ENCODE data around the gene PROSER2.
"Not testable (repeated sequence)": the region's sequence is repeated elsewhere in the genome, so short reads cannot be mapped to it uniquely, and the experiment has no call there.

The PROSER2 gene

GRCh38 chr10:11885437-11886137 lies 62.4 kb downstream of the PROSER2 start:
- DNase-seq (ENCODE audit: low read depth, low spot score), result no peak
- no peak overlapping the region for H3K9ac ChIP-seq (ENCODE audit: insufficient read length, low read depth)
- H3K4me1 ChIP-seq (ENCODE audit: insufficient read depth, insufficient read length), result no peaks in the 10 kb centered on the region
- H3K27me3 ChIP-seq (ENCODE audit: insufficient read depth, insufficient read length), result no peaks in the 10 kb centered on the region
- no peaks in the 10 kb centered on the region for H3K9me3 ChIP-seq (ENCODE audit: insufficient read depth, low read length)
- TF ChIP-seq SUZ12 (IDR thresholded peaks at IDR 0.05; ENCODE audit: extremely low read depth, insufficient read depth, insufficient read length), result no peak
- no peak for TF ChIP-seq ZNF274 (IDR thresholded peaks at IDR 0.05; ENCODE audit: low read depth, low read length)
- no peak for TF ChIP-seq YY1 (IDR thresholded peaks at IDR 0.05; ENCODE audit: insufficient read depth, insufficient read length)
- no peak overlapping the region for H3K4me3 ChIP-seq (ENCODE audit: insufficient read length, low read depth)
- H3K36me3 ChIP-seq (ENCODE audit: insufficient read depth, insufficient read length, low read length), result no peaks in the 10 kb centered on the region

- TF ChIP-seq SUZ12 (IDR thresholded peaks at IDR 0.05; ENCODE audit: extremely low read depth, insufficient read depth, insufficient read length), result no peak
- no peak for TF ChIP-seq ZNF274 (IDR thresholded peaks at IDR 0.05; ENCODE audit: low read depth, low read length)
- no peak for TF ChIP-seq YY1 (IDR thresholded peaks at IDR 0.05; ENCODE audit: insufficient read depth, insufficient read length)
Observed at GRCh38 chr10:11886138-11886474, 63.0 kb downstream of the PROSER2 start.

DNA sequence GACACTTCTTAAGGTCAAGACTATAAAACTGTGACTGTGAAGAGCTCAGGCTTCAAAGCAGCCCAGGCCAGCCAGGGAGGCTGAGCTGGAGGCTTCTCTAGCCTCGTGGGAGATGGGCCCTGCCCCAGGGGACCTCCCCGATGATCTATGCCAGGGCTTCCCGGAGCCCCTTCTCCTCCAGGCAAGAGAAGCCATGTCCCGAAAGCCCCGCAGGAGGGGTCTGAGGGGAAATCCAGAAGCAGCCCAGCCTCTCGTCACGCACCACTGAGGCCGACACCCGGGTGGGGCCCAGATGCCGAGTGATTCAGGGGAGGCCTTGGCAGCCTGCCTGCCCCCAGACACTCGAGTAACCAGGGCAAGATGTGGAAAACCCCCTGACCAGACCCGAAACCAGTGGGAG lies 63.7 kb downstream of the PROSER2 start:
- TF ChIP-seq ZNF274 (IDR thresholded peaks at IDR 0.05; ENCODE audit: low read depth, low read length) (no peak), YY1 (IDR thresholded peaks at IDR 0.05; ENCODE audit: insufficient read depth, insufficient read length) (no peak), SUZ12 (IDR thresholded peaks at IDR 0.05; ENCODE audit: extremely low read depth, insufficient read depth, insufficient read length) (no peak)
- no peak for DNase-seq (ENCODE audit: low read depth, low spot score)
- Histone ChIP-seq H3K36me3 (ENCODE audit: insufficient read depth, insufficient read length, low read length) (no peaks in the 10 kb centered on the region), H3K27me3 (ENCODE audit: insufficient read depth, insufficient read length) (no peaks in the 10 kb centered on the region), H3K4me1 (ENCODE audit: insufficient read depth, insufficient read length) (no peaks in the 10 kb centered on the region), H3K4me3 (ENCODE audit: insufficient read length, low read depth) (no peak overlapping the region), H3K9me3 (ENCODE audit: insufficient read depth, low read length) (no peaks in the 10 kb centered on the region), H3K9ac (ENCODE audit: insufficient read length, low read depth) (no peak overlapping the region)

More at GRCh38 chr10:11886138-11886474, 63.0 kb downstream of the PROSER2 start:
- no peak overlapping the region for H3K9ac ChIP-seq (ENCODE audit: insufficient read length, low read depth)
- DNase-seq (ENCODE audit: low read depth, low spot score), result no peak
- no peaks in the 10 kb centered on the region for H3K27me3 ChIP-seq (ENCODE audit: insufficient read depth, insufficient read length)
- H3K4me3 ChIP-seq (ENCODE audit: insufficient read length, low read depth), result no peak overlapping the region
- H3K4me1 ChIP-seq (ENCODE audit: insufficient read depth, insufficient read length), result no peaks in the 10 kb centered on the region
- H3K9me3 ChIP-seq (ENCODE audit: insufficient read depth, low read length), result no peaks in the 10 kb centered on the region
- no peaks in the 10 kb centered on the region for H3K36me3 ChIP-seq (ENCODE audit: insufficient read depth, insufficient read length, low read length)

DNA sequence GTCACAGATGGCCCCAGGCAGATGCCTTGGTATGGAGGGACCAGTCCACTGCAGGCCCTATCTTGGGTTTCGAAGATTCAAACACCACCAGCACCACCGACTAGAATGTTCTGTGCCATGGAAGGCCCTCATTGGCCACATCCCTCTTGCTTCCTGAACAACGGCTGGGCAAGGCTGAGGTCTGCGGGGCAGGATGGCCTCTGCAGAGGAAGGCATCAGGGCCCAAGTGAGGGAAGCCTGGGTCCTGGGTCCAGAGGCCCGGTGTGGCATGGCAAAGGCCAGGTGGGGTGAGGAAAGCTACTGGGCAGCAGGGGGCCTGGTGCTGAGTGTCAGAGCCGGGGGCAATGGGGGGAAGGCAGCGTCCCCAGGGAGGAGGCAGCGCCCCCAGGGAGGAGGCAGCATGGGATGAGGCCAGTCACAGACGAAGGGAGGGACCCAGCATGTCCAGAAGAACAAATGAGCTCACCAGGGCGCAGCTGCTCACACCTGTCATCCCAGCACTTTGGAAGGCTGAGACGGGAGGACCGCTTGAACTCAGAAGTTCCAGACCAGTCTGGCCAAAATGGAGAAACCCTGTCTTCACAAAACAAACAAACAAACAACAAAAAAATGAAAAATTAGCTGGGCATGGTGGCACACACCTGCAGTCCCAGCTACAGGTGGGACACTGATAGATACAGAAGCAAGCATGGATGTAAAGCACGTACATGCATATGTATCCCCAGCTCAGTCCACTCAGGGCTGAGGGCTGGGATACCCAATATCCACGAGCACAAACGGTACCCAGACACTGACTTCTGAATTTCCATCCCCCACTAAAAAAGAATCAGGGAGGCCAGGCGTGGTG lies 64.4 kb downstream of the PROSER2 start:
- H3K9me3 ChIP-seq (ENCODE audit: insufficient read depth, low read length), result no peaks in the 10 kb centered on the region
- H3K36me3 ChIP-seq (ENCODE audit: insufficient read depth, insufficient read length, low read length), result no peaks in the 10 kb centered on the region
- H3K4me3 ChIP-seq (ENCODE audit: insufficient read length, low read depth), result no peak overlapping the region
- no peaks in the 10 kb centered on the region for H3K4me1 ChIP-seq (ENCODE audit: insufficient read depth, insufficient read length)
- DNase-seq (ENCODE audit: low read depth, low spot score), result no peak
- H3K9ac ChIP-seq (ENCODE audit: insufficient read length, low read depth), result no peak overlapping the region
- no peaks in the 10 kb centered on the region for H3K27me3 ChIP-seq (ENCODE audit: insufficient read depth, insufficient read length)
- TF ChIP-seq ZNF274 (IDR thresholded peaks at IDR 0.05; ENCODE audit: low read depth, low read length) (no peak), SUZ12 (IDR thresholded peaks at IDR 0.05; ENCODE audit: extremely low read depth, insufficient read depth, insufficient read length) (no peak), YY1 (IDR thresholded peaks at IDR 0.05; ENCODE audit: insufficient read depth, insufficient read length) (no peak)

DNA sequence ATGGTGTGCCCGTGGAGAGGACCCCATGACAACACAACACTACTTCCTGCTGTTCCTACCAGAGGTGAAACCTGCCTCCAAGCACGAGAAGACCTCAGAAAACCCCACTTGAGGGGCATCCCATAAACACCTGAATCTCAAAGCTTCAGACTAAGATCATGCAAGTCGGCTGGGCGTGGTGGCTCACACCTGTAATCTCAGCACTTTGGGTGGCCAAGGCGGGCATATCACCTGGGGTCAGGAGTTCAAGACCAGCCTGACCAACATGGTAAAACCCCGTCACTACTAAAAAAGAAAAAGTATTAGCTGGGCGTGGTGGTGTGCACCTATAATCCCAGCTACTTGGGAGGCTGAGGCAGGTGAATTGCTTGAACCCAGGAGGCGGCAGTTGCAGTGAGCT lies 66.1 kb downstream of the PROSER2 start:
- not testable (repeated sequence) for H3K9ac ChIP-seq (ENCODE audit: insufficient read length, low read depth); DNase-seq (ENCODE audit: low read depth, low spot score); H3K27me3 ChIP-seq (ENCODE audit: insufficient read depth, insufficient read length); H3K9me3 ChIP-seq (ENCODE audit: insufficient read depth, low read length); H3K4me3 ChIP-seq (ENCODE audit: insufficient read length, low read depth); H3K36me3 ChIP-seq (ENCODE audit: insufficient read depth, insufficient read length, low read length); H3K4me1 ChIP-seq (ENCODE audit: insufficient read depth, insufficient read length)

DNA sequence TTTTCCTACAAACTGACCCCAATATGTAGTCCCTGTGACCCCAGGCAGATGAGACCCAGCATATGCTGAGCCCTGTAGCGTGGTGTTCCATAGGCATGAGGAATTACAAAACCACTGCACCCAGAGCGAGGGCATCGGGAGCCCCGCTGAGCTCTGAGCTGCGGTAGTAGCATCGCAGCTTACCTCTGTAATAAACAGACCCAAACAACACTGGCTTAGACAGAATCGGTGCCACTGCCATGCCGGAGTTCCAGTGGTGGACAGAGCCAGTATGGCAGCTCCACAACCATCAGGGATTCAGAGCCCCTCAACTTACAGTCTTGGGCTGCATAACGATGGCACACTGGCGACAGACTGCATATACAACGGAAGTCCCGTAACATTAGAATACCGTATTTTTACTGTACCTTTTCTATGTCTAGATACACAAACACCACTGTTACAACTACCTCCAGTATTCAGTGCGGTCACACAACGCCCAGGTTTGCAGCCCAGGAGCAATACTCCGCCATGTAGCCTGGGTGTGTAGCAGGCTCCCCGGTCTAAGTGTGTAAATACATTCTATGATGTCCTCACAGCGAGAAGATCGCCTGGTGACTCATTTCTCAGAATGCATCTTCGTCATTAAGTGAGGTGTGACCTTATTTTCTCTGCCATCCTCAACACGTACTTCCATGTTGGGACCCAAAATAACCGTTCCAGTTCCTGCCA lies 68.8 kb downstream of the PROSER2 start:
- Histone ChIP-seq H3K9ac (ENCODE audit: insufficient read length, low read depth) (no peak overlapping the region), H3K9me3 (ENCODE audit: insufficient read depth, low read length) (no peaks in the 10 kb centered on the region), H3K27me3 (ENCODE audit: insufficient read depth, insufficient read length) (no peaks in the 10 kb centered on the region), H3K4me1 (ENCODE audit: insufficient read depth, insufficient read length) (no peaks in the 10 kb centered on the region), H3K4me3 (ENCODE audit: insufficient read length, low read depth) (no peak overlapping the region), H3K36me3 (ENCODE audit: insufficient read depth, insufficient read length, low read length) (no peaks in the 10 kb centered on the region)
- no peak for DNase-seq (ENCODE audit: low read depth, low spot score)
- TF ChIP-seq ZNF274 (IDR thresholded peaks at IDR 0.05; ENCODE audit: low read depth, low read length) (no peak), SUZ12 (IDR thresholded peaks at IDR 0.05; ENCODE audit: extremely low read depth, insufficient read depth, insufficient read length) (no peak), YY1 (IDR thresholded peaks at IDR 0.05; ENCODE audit: insufficient read depth, insufficient read length) (no peak)

DNA sequence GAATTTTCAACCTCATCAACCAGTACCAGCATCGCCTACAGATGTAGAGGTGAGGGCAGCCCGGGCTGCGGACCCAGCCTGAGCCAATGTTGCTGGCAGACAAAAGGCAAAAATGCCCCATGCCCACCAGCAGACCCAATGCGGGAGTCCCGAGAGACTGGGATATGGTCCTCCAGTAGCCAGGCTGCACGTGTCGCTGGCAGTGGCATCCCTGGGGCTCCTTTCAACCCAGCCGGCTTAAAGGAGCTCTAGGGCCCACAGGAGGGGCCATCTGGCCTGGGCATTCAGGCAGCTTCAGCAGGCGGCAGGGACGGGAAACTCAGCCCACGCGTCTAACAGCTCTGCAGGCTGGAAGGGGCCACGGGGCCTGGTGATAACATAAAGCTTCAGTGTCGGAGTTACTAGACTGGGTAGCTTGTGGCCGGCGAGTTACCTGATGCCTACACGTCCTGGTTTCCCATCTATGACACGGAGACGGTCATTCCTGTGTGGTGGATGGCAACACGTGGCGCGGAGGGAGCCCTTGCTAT lies 70.7 kb downstream of the PROSER2 start:
- no peak for DNase-seq (ENCODE audit: low read depth, low spot score)
- TF ChIP-seq SUZ12 (IDR thresholded peaks at IDR 0.05; ENCODE audit: extremely low read depth, insufficient read depth, insufficient read length) (no peak), ZNF274 (IDR thresholded peaks at IDR 0.05; ENCODE audit: low read depth, low read length) (no peak), YY1 (IDR thresholded peaks at IDR 0.05; ENCODE audit: insufficient read depth, insufficient read length) (no peak)
- no peaks in the 10 kb centered on the region for H3K27me3 ChIP-seq (ENCODE audit: insufficient read depth, insufficient read length)
- no peak overlapping the region for H3K9ac ChIP-seq (ENCODE audit: insufficient read length, low read depth)
- H3K36me3 ChIP-seq (ENCODE audit: insufficient read depth, insufficient read length, low read length), result no peaks in the 10 kb centered on the region
- H3K4me3 ChIP-seq (ENCODE audit: insufficient read length, low read depth), result no peak overlapping the region
- H3K9me3 ChIP-seq (ENCODE audit: insufficient read depth, low read length), result no peaks in the 10 kb centered on the region
- H3K4me1 ChIP-seq (ENCODE audit: insufficient read depth, insufficient read length), result peaks cover 7% of the 10 kb centered on the region
